ENCODE results near the gene RNF186. TPM values are rescaled to one million over a fixed set of nuclear protein-coding genes. Genes with fewer than 3 reads are reported as not detected.

The RNF186 gene
- total and polyA plus RNA-seq, 2 of the 13 experiments (the other 11 are each of a cell fraction or from before 2014, with no cell fraction given), result 0.07 to 0.20 TPM

DNA sequence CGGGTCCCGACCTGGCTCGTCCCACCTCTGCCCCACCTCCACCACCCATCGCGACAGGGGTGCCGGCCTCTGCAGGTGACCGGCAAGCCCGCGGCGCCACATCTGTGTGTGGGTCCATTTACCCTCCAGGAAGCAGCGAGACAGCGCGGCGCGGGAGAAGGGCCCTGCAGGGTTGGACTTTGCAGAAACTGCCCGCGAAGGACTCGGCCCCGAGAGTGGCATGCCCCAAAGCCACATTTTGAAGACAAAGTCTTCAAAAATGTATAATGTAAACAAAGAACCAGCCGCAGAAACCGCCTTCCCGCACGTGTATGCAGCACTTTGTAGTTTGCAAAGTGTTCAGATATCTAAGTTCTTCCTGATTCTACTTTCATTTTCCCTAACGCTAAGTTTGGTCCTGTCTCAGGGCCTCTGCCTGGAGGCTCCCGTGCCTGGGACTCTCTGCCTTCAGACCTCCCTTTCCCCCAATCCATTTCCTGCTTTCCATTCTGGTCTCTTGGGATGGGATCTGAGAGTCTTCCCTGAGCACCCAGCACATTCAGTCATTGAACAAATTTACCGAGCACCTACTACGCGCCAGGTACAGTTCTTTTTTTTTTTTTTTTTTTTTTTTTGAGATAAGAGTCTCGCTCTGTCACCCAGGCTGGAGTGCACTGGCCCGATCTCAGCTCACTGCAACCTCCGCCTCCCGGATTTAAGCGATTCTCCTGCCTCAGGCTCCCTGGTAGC is 14.8 kb downstream of the RNF186 start (continued):
- TF ChIP-seq, protein P1, sequence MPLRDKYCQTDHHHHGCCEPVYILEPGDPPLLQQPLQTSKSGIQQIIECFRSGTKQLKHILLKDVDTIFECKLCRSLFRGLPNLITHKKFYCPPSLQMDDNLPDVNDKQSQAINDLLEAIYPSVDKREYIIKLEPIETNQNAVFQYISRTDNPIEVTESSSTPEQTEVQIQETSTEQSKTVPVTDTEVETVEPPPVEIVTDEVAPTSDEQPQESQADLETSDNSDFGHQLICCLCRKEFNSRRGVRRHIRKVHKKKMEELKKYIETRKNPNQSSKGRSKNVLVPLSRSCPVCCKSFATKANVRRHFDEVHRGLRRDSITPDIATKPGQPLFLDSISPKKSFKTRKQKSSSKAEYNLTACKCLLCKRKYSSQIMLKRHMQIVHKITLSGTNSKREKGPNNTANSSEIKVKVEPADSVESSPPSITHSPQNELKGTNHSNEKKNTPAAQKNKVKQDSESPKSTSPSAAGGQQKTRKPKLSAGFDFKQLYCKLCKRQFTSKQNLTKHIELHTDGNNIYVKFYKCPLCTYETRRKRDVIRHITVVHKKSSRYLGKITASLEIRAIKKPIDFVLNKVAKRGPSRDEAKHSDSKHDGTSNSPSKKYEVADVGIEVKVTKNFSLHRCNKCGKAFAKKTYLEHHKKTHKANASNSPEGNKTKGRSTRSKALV (CRISPR knock-in tag; IDR thresholded peaks at IDR 0.05), result no peak; the same call in 1 of the 2 replicates
- TF ChIP-seq PHF5A (CRISPR knock-in tag; IDR thresholded peaks at IDR 0.05; ENCODE audit: low read depth, unreplicated experiment) (no peak), SP5 (CRISPR knock-in tag; IDR thresholded peaks at IDR 0.05; ENCODE audit: borderline replicate concordance, low read depth) (no peak), ASH2L (IDR thresholded peaks at IDR 0.05; ENCODE audit: insufficient read length, low read depth, low read length) (no peak), ZFP1 (CRISPR knock-in tag; IDR thresholded peaks at IDR 0.05) (no peak), SMAD1 (CRISPR knock-in tag; IDR thresholded peaks at IDR 0.05; ENCODE audit: borderline replicate concordance, low read depth) (no peak), FOXA1 (IDR thresholded peaks at IDR 0.05) (no peak), FOXA1 (CRISPR knock-in tag; IDR thresholded peaks at IDR 0.05) (peak; percentile 55), ZNF615 (CRISPR knock-in tag; IDR thresholded peaks at IDR 0.05; ENCODE audit: borderline replicate concordance) (no peak), ATAD3A (CRISPR knock-in tag; IDR thresholded peaks at IDR 0.05) (no peak), SP4 (CRISPR knock-in tag; IDR thresholded peaks at IDR 0.05) (no peak), HOXA9 (CRISPR knock-in tag; IDR thresholded peaks at IDR 0.05; ENCODE audit: borderline replicate concordance) (no peak), SRSF1 (optimal IDR thresholded peaks at IDR 0.05; ENCODE audit: low read depth, low read length) (no peak), ZNF329 (CRISPR knock-in tag; IDR thresholded peaks at IDR 0.05; ENCODE audit: low read depth) (no peak), DMAP1 (CRISPR knock-in tag; IDR thresholded peaks at IDR 0.05) (no peak), ZNF232 (CRISPR knock-in tag; IDR thresholded peaks at IDR 0.05; ENCODE audit: borderline replicate concordance) (peak; percentile 40; the same call in 1 of the 2 replicates), FOXP1 (IDR thresholded peaks at IDR 0.05) (no peak), FOXP1 (CRISPR knock-in tag; IDR thresholded peaks at IDR 0.05) (no peak)
- TF ChIP-seq, protein P2, sequence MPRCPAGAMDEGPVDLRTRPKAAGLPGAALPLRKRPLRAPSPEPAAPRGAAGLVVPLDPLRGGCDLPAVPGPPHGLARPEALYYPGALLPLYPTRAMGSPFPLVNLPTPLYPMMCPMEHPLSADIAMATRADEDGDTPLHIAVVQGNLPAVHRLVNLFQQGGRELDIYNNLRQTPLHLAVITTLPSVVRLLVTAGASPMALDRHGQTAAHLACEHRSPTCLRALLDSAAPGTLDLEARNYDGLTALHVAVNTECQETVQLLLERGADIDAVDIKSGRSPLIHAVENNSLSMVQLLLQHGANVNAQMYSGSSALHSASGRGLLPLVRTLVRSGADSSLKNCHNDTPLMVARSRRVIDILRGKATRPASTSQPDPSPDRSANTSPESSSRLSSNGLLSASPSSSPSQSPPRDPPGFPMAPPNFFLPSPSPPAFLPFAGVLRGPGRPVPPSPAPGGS (CRISPR knock-in tag; IDR thresholded peaks at IDR 0.05), result no peak
- TF ChIP-seq, protein P3, sequence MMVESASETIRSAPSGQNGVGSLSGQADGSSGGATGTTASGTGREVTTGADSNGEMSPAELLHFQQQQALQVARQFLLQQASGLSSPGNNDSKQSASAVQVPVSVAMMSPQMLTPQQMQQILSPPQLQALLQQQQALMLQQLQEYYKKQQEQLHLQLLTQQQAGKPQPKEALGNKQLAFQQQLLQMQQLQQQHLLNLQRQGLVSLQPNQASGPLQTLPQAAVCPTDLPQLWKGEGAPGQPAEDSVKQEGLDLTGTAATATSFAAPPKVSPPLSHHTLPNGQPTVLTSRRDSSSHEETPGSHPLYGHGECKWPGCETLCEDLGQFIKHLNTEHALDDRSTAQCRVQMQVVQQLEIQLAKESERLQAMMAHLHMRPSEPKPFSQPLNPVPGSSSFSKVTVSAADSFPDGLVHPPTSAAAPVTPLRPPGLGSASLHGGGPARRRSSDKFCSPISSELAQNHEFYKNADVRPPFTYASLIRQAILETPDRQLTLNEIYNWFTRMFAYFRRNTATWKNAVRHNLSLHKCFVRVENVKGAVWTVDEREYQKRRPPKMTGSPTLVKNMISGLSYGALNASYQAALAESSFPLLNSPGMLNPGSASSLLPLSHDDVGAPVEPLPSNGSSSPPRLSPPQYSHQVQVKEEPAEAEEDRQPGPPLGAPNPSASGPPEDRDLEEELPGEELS (CRISPR knock-in tag; IDR thresholded peaks at IDR 0.05), result no peak
- TF ChIP-seq, protein P4, sequence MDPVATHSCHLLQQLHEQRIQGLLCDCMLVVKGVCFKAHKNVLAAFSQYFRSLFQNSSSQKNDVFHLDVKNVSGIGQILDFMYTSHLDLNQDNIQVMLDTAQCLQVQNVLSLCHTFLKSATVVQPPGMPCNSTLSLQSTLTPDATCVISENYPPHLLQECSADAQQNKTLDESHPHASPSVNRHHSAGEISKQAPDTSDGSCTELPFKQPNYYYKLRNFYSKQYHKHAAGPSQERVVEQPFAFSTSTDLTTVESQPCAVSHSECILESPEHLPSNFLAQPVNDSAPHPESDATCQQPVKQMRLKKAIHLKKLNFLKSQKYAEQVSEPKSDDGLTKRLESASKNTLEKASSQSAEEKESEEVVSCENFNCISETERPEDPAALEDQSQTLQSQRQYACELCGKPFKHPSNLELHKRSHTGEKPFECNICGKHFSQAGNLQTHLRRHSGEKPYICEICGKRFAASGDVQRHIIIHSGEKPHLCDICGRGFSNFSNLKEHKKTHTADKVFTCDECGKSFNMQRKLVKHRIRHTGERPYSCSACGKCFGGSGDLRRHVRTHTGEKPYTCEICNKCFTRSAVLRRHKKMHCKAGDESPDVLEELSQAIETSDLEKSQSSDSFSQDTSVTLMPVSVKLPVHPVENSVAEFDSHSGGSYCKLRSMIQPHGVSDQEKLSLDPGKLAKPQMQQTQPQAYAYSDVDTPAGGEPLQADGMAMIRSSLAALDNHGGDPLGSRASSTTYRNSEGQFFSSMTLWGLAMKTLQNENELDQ (CRISPR knock-in tag; IDR thresholded peaks at IDR 0.05; ENCODE audit: borderline replicate concordance), result no peak
- TF ChIP-seq, protein P5, sequence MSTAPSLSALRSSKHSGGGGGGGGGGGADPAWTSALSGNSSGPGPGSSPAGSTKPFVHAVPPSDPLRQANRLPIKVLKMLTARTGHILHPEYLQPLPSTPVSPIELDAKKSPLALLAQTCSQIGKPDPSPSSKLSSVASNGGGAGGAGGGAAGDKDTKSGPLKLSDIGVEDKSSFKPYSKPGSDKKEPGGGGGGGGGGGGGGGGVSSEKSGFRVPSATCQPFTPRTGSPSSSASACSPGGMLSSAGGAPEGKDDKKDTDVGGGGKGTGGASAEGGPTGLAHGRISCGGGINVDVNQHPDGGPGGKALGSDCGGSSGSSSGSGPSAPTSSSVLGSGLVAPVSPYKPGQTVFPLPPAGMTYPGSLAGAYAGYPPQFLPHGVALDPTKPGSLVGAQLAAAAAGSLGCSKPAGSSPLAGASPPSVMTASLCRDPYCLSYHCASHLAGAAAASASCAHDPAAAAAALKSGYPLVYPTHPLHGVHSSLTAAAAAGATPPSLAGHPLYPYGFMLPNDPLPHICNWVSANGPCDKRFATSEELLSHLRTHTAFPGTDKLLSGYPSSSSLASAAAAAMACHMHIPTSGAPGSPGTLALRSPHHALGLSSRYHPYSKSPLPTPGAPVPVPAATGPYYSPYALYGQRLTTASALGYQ (CRISPR knock-in tag; IDR thresholded peaks at IDR 0.05), result no peak

Data from HepG2 (cell line).